Measurements from ENCODE around the gene RAF1. TPM values are rescaled to one million over a fixed set of nuclear protein-coding genes. Genes with fewer than 3 reads are reported as not detected.
"Not testable (repeated sequence)": the region's sequence is repeated elsewhere in the genome, so short reads cannot be mapped to it uniquely, and the experiment has no call there.

Gene RAF1
- total RNA-seq, 1 experiment from 2014 or later = 59.0 TPM

- DNase-seq (ENCODE audit: low read depth) = no peak
Measured at GRCh38 chr3:12560505-12561190, 103.3 kb downstream of the RAF1 start.

GRCh38 chr3:12559520-12559919, 104.4 kb downstream of the RAF1 start:
- DNase-seq (ENCODE audit: low read depth) = no peak

GRCh38 chr3:12558706-12559105, 105.2 kb downstream of the RAF1 start:
- DNase-seq (ENCODE audit: low read depth) = no peak

GRCh38 chr3:12557473-12558100, 106.3 kb downstream of the RAF1 start:
- no peak for DNase-seq (ENCODE audit: low read depth)

GRCh38 chr3:12556690-12557472, 107.0 kb downstream of the RAF1 start, which contains the start of gene MKRN2:
Gene MKRN2 (plus strand): TSS chr3:12557087. CDS start chr3:12557151, 64 bp downstream.
- DNase-seq (ENCODE audit: low read depth) = peak; percentile 87

- DNase-seq (ENCODE audit: low read depth) = no peak
Measured at GRCh38 chr3:12556314-12556689, 107.6 kb downstream of the RAF1 start.

- peak; percentile 26 for DNase-seq (ENCODE audit: low read depth)
Measured at GRCh38 chr3:12553921-12554391, 110.0 kb downstream of the RAF1 start.

GRCh38 chr3:12549971-12550760, 113.8 kb downstream of the RAF1 start:
- no peak for DNase-seq (ENCODE audit: low read depth)

GRCh38 chr3:12545473-12545791, 118.5 kb downstream of the RAF1 start, which contains the start of gene MKRN2OS:
Gene MKRN2OS (minus strand): TSS chr3:12545499. CDS start chr3:12545464, 35 bp downstream.
- DNase-seq (ENCODE audit: low read depth) = peak; percentile 14

GRCh38 chr3:12544652-12545472, 119.1 kb downstream of the RAF1 start:
- DNase-seq (ENCODE audit: low read depth) = no peak

GRCh38 chr3:12543497-12543896, 120.4 kb downstream of the RAF1 start:
- DNase-seq (ENCODE audit: low read depth) = not testable (repeated sequence)

- no peak for DNase-seq (ENCODE audit: low read depth)
Measured at GRCh38 chr3:12541625-12542024, 122.3 kb downstream of the RAF1 start.

GRCh38 chr3:12536423-12536822, 127.5 kb downstream of the RAF1 start:
- DNase-seq (ENCODE audit: low read depth) = no peak

Other genes starting within 250 kb of the RAF1 start
- gene TSEN2, start 179.6 kb downstream of the RAF1 start, total RNA-seq (2014; rRNA removed; shearing (Covaris generic)) = 20.3 and 22.2 TPM in 2 replicates
- not detected in 2 replicates for gene MKRN2OS, start 118.6 kb downstream of the RAF1 start, total RNA-seq (2014; rRNA removed; shearing (Covaris generic))
- gene MKRN2, start 107.0 kb downstream of the RAF1 start, total RNA-seq (2014; rRNA removed; shearing (Covaris generic)) = 40.2 and 43.2 TPM in 2 replicates
- not detected in 2 replicates for gene TMEM40, start 95.1 kb upstream of the RAF1 start, total RNA-seq (2014; rRNA removed; shearing (Covaris generic))
- gene CAND2, start 132.6 kb upstream of the RAF1 start, total RNA-seq (2014; rRNA removed; shearing (Covaris generic)) = 1.4 and 3.7 TPM in 2 replicates
- gene RPL32, start 177.4 kb upstream of the RAF1 start, total RNA-seq (2014; rRNA removed; shearing (Covaris generic)) = 611 and 698 TPM in 2 replicates

Measured in Daoy (cell line).